K562 (cell line): Measurements from ENCODE around the gene MPND.

ENCODE experiments used
- BCL6 ChIP-seq: fragments of 250-450 bp; sonication (Bioruptor Pico); IDR thresholded peaks from 2 replicates; pipeline ENCODE4 v1.4.0; 2020
- ZBTB9 ChIP-seq: fragments of 450-650 bp; formaldehyde crosslinking; IDR thresholded peaks from 2 replicates; pipeline ENCODE4 v1.4.0; 2020; ENCODE audit warnings: mild to moderate bottlenecking, moderate library complexity

GRCh38 chr19:4378886-4379285 lies 35.5 kb downstream of the MPND start:
- TF ChIP-seq BCL6 = no peak
- no peak for TF ChIP-seq ZBTB9
